Endodermal cell (in vitro differentiated cells): ENCODE results near the gene HPCAL1. TPM values are rescaled to one million over a fixed set of nuclear protein-coding genes. Genes with fewer than 3 reads are reported as not detected.

Source experiments
- DNase-seq: peaks from one replicate; pipeline ENCODE4 v3.0.0-alpha.2; 2017
- H3K27ac ChIP-seq: 2 replicates; pipeline ENCODE4 v1.5.1; 2013; ENCODE audit warnings: mild to moderate bottlenecking, low read depth, low read length, moderate library complexity
- H3K27me3 ChIP-seq: 2 replicates; pipeline ENCODE4 v1.6.1; 2013; ENCODE audit warnings: mild to moderate bottlenecking, low read length, moderate library complexity; ENCODE audit not compliant: insufficient read depth, control insufficient read depth, poor library complexity, severe bottlenecking
- H3K36me3 ChIP-seq: 2 replicates; pipeline ENCODE4 v1.7.0; 2013; ENCODE audit warnings: mild to moderate bottlenecking, low read length, moderate library complexity; ENCODE audit not compliant: control insufficient read depth, insufficient read depth
- H3K4me1 ChIP-seq: one replicate; pipeline ENCODE4 v1.7.0; 2013; ENCODE audit warnings: low read length; ENCODE audit not compliant: control insufficient read depth, insufficient read depth
- H3K4me3 ChIP-seq: 2 replicates; pipeline ENCODE4 v1.5.1; 2013; ENCODE audit warnings: mild to moderate bottlenecking, low read length, moderate library complexity
- H3K9ac ChIP-seq: 2 replicates; pipeline ENCODE4 v1.6.1; 2013; ENCODE audit warnings: mild to moderate bottlenecking, low read length, moderate library complexity; ENCODE audit not compliant: poor library complexity, severe bottlenecking; ENCODE audit errors: extremely low read depth
- H3K9me3 ChIP-seq: 2 replicates; pipeline ENCODE4 v1.6.1; 2013; ENCODE audit warnings: mild to moderate bottlenecking, low read length, moderate library complexity; ENCODE audit not compliant: control insufficient read depth
- H3K27ac Mint-ChIP-seq: 2 replicates; pipeline ENCODE4 v1.8.0; 2020; ENCODE audit warnings: mixed read lengths
- H3K27me3 Mint-ChIP-seq: 2 replicates; pipeline ENCODE4 v1.8.0; 2021; ENCODE audit warnings: mild to moderate bottlenecking, mixed read lengths; ENCODE audit not compliant: insufficient read depth
- H3K36me3 Mint-ChIP-seq: 2 replicates; pipeline ENCODE4 v1.8.0; 2020; ENCODE audit warnings: low read depth, mixed read lengths
- H3K4me1 Mint-ChIP-seq: 2 replicates; pipeline ENCODE4 v1.8.0; 2020; ENCODE audit warnings: mixed read lengths
- H3K4me3 Mint-ChIP-seq: 2 replicates; pipeline ENCODE4 v1.8.0; 2020; ENCODE audit warnings: mild to moderate bottlenecking, moderate library complexity, mixed read lengths
- H3K9me3 Mint-ChIP-seq: 2 replicates; pipeline ENCODE4 v1.8.0; 2020; ENCODE audit warnings: mild to moderate bottlenecking, mixed read lengths
- WGBS, 2 experiments: methylation state at CpG; one replicate each; pipeline versions ENCODE4 v1.1.5 to v1.1.7; 2013; ENCODE audit warnings: missing lambda C conversion rate in 2 of 2, mixed read lengths in 1 of 2; ENCODE audit not compliant: insufficient coverage in 1 of 2, insufficient read length in 1 of 2; 5-methylcytosine and 5-hydroxymethylcytosine counted together
- total RNA-seq, 2 donors: library from RNA; stranded (reverse); fragmentation: NEBNext Ultra II Directional in 1 of 2; extraction: Animal tissue kit (Norgen Biotek cat#: 25700) in 1 of 2; gene quantifications; 2 replicates in 1 of 2; 3 replicates in 1 of 2; pipeline ENCODE4 v1.2.1, GENCODE V29; 2021
- TF ChIP-seq, protein P1 (sequence below): fragments of 200-600 bp; sonication (generic); conservative IDR thresholded peaks from 2 replicates; pipeline ENCODE4 v1.5.0; 2021; ENCODE audit warnings: antibody characterized with exemption, mild to moderate bottlenecking

Gene HPCAL1
- total RNA-seq, 2 donors from 2014 or later = 6.8 to 8.1 TPM

DNA sequence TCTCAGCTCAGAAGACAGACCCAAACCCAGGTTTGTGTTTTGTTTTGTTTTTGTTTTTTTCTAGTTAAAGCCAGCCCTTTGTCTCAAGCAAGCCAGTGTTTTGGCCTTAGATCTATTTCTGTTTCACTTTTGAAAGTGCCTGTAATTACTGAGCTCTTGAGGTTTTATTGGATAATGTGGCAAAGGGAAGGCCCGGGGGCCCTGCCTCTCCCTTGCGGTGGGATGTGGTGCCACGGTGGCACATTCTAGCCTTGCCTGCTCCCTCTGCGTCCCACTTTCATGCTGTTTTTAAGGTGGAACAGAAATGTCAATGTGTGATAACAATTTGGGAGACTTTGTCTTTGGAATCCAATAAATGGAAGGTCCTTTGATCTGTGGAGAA, 2.5 kb downstream of the HPCAL1 start:
- Mint-ChIP-seq H3K27ac (no peak overlapping the region), H3K27me3 (peaks cover 51% of the 10 kb centered on the region)
- no peak overlapping the region for H3K9ac ChIP-seq

DNA sequence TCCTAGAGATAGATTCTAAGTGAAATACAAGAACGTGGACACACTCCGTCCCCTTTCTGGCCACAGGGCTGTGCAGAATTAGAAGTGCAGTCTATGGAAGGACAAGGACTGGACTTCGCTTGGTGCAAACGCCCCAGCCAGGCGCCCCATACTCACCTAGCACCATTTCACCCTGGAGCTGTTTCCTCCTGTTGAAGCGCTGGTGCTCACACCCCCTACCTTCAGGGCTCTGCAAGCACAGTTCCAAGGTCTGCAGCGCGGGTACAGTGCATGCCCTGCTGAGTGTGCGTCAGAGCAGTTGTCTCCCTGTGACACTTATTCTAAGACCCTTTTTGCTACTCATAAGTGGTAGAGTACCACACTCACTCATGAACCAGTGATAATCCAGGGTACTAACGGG, 3.0 kb downstream of the HPCAL1 start:
- H3K27ac Mint-ChIP-seq = no peak overlapping the region
- peaks cover 32% of the 10 kb centered on the region for H3K4me1 Mint-ChIP-seq
- H3K4me1 ChIP-seq = no peaks in the 10 kb centered on the region
- peaks cover 51% of the 10 kb centered on the region for H3K27me3 Mint-ChIP-seq
- H3K27me3 ChIP-seq = peaks cover 47% of the 10 kb centered on the region
- DNase-seq = peak; percentile 80
- no peak overlapping the region for H3K27ac ChIP-seq
- no peak overlapping the region for H3K9ac ChIP-seq
- no peaks in the 10 kb centered on the region for H3K36me3 Mint-ChIP-seq
- no peaks in the 10 kb centered on the region for H3K9me3 ChIP-seq
- no peak overlapping the region for H3K4me3 Mint-ChIP-seq
- TF ChIP-seq, protein P1, sequence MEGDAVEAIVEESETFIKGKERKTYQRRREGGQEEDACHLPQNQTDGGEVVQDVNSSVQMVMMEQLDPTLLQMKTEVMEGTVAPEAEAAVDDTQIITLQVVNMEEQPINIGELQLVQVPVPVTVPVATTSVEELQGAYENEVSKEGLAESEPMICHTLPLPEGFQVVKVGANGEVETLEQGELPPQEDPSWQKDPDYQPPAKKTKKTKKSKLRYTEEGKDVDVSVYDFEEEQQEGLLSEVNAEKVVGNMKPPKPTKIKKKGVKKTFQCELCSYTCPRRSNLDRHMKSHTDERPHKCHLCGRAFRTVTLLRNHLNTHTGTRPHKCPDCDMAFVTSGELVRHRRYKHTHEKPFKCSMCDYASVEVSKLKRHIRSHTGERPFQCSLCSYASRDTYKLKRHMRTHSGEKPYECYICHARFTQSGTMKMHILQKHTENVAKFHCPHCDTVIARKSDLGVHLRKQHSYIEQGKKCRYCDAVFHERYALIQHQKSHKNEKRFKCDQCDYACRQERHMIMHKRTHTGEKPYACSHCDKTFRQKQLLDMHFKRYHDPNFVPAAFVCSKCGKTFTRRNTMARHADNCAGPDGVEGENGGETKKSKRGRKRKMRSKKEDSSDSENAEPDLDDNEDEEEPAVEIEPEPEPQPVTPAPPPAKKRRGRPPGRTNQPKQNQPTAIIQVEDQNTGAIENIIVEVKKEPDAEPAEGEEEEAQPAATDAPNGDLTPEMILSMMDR = peak; percentile 71
- H3K36me3 ChIP-seq = no peaks in the 10 kb centered on the region
- no peaks in the 10 kb centered on the region for H3K9me3 Mint-ChIP-seq
- no peak overlapping the region for H3K4me3 ChIP-seq
- WGBS, 2 experiments = 79 to 82% methylated on average over 8 to 10 of the region's 10 CpGs

More for the DNA sequence above, 2.5 kb downstream of the HPCAL1 start:
- Mint-ChIP-seq H3K4me3 (no peak overlapping the region), H3K9me3 (no peaks in the 10 kb centered on the region), H3K36me3 (no peaks in the 10 kb centered on the region), H3K4me1 (peaks cover 32% of the 10 kb centered on the region)
- H3K27me3 ChIP-seq = peaks cover 47% of the 10 kb centered on the region
- no peaks in the 10 kb centered on the region for H3K4me1 ChIP-seq
- TF ChIP-seq, protein P1 = no peak
- H3K36me3 ChIP-seq = no peaks in the 10 kb centered on the region
- no peak for DNase-seq
- no peak overlapping the region for H3K27ac ChIP-seq
- WGBS, 2 experiments = 93% methylated on average over 4 of the region's 4 CpGs; no CpG with 5 or more reads in 1 of the 2 experiments
- H3K4me3 ChIP-seq = no peak overlapping the region
- H3K9me3 ChIP-seq = no peaks in the 10 kb centered on the region

GRCh38 chr2:10306901-10307463, 4.3 kb downstream of the HPCAL1 start:
- Mint-ChIP-seq H3K36me3 (no peaks in the 10 kb centered on the region), H3K27ac (no peak overlapping the region), H3K4me3 (no peak overlapping the region), H3K4me1 (peaks cover 28% of the 10 kb centered on the region), H3K27me3 (peaks cover 49% of the 10 kb centered on the region), H3K9me3 (no peaks in the 10 kb centered on the region)
- WGBS, 2 experiments = 92 to 94% methylated on average over 2 to 4 of the region's 4 CpGs
- DNase-seq = no peak
- H3K4me1 ChIP-seq = no peaks in the 10 kb centered on the region
- no peak overlapping the region for H3K9ac ChIP-seq
- TF ChIP-seq, protein P1 = no peak
- H3K36me3 ChIP-seq = no peaks in the 10 kb centered on the region
- no peak overlapping the region for H3K4me3 ChIP-seq
- peaks cover 47% of the 10 kb centered on the region for H3K27me3 ChIP-seq
- no peaks in the 10 kb centered on the region for H3K9me3 ChIP-seq
- H3K27ac ChIP-seq = no peak overlapping the region
